ENCODE results near the gene PNRC1. TPM values are rescaled to one million over a fixed set of nuclear protein-coding genes. Genes with fewer than 3 reads are reported as not detected.
"Not testable (repeated sequence)": the region's sequence is repeated elsewhere in the genome, so short reads cannot be mapped to it uniquely, and the experiment has no call there.

Gene PNRC1
- total RNA-seq, 1 donor from 2014 or later = 58.2 TPM

DNA sequence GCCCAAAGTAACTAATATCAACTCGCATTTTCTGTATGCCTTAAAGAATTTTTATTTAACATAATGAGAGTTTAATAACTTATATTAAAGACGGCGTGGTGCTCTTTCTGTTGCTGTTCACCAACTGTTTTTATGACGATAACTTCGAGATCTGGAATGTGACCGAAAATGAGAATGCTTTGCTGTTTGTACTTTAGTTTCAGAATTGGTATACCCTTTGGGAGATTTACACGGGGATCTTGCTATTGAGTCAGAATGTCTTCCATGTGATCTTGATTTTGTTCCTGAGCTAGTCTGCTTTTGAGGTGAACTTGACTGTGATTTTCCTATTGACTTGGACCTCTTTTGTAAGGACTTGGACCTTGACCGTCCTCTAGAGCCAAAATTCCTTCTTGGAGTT lies 17.9 kb downstream of the PNRC1 start:
- DNase-seq (ENCODE audit: low spot score) (no peak), ATAC-seq (no peak)

- ATAC-seq (peak; percentile 98), DNase-seq (ENCODE audit: low spot score) (no peak)
These were observed 19.6 kb downstream of the PNRC1 start for GRCh38 chr6:89100114-89100513.

- DNase-seq (ENCODE audit: low spot score) (peak; percentile 22), ATAC-seq (no peak)
These were observed 29.7 kb downstream of the PNRC1 start for GRCh38 chr6:89110284-89110683.

GRCh38 chr6:89111933-89112332 lies 31.4 kb downstream of the PNRC1 start:
- ATAC-seq (no peak), DNase-seq (ENCODE audit: low spot score) (no peak)

DNA sequence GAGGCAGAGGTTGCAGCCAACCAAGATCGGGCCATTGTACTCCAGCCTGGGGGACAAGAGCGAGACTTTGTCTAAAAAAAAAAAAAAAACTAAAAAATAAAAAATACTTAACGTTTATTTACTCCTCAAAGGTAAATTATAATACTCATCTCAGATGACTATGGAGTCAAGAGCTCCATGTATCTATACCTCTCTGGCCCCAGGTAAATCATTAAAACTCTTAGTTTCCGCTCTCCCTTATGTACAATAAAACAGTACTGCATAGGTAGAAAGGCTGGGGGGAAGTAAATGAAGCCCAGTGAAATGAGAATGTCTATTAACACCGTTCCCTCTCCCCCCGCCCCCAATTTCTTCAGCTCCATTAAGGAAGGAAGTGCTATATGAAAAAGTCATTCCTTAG lies 36.2 kb downstream of the PNRC1 start:
- no peak for DNase-seq (ENCODE audit: low spot score)

DNA sequence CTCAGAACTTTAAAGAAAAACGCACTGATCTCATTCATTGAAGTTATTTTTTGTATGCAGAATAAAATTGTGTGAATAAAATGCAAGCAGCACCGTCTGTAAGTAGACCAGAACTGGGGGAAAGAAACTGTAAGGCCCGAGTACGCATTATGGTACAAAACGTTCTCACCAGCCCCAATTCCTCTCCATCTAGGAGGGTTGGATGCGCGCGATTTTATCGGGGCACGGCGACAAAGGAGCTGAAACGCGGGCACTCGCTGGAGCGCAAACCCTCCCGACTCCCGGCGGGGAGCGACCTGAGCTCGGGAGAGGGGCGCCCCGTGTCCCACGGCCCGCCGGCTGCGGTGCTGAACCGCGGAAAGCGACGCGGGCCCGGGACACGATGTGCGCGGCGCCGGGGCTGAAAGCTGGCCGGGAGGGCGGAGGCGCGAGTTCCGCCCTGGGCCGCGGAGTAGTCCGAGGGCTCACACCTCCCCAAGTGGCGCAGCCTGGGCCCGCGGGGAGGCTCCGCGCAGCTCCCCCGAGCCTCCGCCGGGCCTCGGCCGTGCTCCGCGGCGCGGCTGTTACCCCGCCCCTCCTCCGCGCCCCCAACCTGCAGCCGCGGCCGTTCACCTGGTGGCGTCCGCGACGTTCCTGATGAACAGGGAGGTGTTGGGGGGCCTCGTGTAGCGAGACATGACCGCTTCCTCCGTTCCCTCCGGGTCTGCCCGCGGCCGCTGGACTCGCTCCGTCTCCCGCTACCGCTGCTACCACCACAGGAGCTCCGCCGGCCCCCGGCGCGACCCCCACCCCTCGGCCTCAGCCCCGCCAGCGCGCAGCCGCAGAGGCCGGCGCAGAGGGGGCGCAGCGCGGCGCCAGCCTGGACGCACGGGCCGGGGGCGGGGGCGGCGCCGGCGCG lies 36.9 kb downstream of the PNRC1 start, which contains the start of gene SRSF12:
Gene SRSF12, minus strand, starts transcription at position 861 of the 898 bp plus-strand sequence. Its CDS starts 184 bp downstream, at position 677.
- ATAC-seq = peak; percentile 91
- DNase-seq (ENCODE audit: low spot score) = peak; percentile 47

More for the DNA sequence above, 36.2 kb downstream of the PNRC1 start:
- no peak for ATAC-seq

DNA sequence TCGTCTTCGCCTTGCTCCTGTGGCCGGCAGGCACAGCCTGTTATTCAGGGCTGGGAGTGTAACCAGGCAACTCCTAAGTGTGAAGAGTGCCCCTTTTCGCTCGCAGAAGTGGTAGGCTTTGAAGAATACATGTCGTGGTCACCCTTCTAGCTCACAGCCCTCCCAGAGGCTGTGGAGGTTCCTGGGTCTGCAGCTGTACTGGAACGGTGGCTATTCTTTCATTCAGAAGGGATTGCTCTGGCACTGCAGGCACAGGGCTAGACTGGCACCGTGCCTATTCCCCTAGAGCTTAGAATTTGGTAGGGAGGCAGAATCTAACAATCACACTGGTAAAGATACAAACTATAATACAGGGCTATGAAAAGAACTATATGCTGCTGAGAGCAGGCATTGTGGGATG lies 38.4 kb downstream of the PNRC1 start:
- no peak for DNase-seq (ENCODE audit: low spot score)
- ATAC-seq = peak; percentile 16

GRCh38 chr6:89120371-89120770 lies 39.8 kb downstream of the PNRC1 start:
- ATAC-seq (no peak), DNase-seq (ENCODE audit: low spot score) (no peak)

DNA sequence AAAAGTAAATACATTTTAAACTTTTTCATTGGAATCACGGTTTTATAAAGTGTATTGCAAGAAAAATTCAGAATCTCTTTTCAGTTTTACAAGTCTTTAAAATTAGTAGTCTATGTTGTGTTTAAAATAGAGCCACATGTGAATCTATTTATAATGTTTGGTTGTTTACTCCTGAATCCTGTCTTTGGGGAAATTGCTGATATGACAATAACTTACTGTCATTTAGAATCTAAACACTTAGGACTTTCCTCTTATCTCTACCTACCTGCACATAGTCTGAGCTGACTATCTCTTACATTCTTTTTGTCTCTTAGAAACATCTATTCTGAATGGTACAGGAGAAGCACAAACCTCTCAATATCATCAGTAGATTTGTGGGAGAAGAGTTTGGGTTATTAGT lies 41.4 kb downstream of the PNRC1 start:
- ATAC-seq (no peak), DNase-seq (ENCODE audit: low spot score) (no peak)

DNA sequence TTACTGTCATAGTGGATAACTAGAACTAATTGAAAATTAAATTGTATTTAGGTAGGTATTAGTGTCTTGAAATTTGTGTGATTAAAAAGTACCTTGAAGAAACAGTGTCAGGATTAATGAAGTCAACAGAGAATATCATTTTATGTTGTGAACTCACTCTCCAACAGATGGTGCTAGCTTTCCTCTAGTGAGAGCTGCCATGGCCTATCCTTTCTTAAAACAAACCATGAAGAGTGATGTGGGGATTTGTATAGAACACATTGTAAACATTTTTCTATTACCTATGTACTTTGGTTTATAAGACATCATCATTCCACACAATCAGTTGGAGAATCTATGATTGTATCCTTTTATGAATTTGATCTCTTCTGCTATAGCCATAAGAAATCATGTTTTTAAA lies 42.1 kb downstream of the PNRC1 start:
- peak; percentile 86 for ATAC-seq
- DNase-seq (ENCODE audit: low spot score) = no peak

DNA sequence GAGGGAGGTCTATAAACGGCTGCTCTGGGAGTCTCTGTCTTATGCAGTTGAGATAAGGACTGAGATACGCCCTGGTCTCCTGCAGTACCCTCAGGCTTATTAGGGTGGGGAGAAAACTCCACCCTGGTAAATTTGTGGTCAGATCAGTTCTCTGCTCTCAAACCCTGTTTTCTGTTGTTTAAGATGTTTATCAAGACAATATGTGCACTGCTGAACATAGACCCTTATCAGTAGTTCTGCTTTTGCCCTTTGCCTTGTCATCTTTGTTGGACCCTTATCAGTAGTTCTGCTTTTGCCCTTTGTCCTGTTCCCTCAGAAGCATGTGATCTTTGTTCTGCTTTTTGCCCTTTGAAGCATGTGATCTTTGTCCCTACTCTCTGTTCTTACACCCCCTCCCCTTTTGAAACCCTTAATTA lies 47.7 kb downstream of the PNRC1 start:
- not testable (repeated sequence) for ATAC-seq

DNA sequence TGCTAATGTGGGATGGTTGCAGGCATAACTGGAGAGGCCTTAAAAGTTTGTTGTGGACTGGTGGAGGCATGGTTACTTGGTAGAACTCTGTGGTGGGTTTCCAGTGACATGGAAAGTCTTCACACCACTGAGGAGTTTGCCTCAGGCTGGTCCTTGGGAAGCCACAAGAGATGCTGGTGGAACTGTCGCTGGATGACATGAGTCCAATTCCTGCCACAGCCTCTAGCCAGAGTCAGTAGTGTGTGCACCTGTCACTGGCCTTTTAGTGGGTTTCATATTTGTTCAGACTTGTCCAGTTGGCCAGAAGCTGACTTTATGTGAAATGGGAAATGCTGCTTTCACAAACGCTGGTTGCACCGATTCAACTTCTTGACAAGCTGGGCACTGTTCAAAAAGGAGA lies 51.0 kb downstream of the PNRC1 start:
- ATAC-seq (no peak), DNase-seq (ENCODE audit: low spot score) (no peak)

More for the DNA sequence above, 47.7 kb downstream of the PNRC1 start:
- DNase-seq (ENCODE audit: low spot score) = not testable (repeated sequence)

DNA sequence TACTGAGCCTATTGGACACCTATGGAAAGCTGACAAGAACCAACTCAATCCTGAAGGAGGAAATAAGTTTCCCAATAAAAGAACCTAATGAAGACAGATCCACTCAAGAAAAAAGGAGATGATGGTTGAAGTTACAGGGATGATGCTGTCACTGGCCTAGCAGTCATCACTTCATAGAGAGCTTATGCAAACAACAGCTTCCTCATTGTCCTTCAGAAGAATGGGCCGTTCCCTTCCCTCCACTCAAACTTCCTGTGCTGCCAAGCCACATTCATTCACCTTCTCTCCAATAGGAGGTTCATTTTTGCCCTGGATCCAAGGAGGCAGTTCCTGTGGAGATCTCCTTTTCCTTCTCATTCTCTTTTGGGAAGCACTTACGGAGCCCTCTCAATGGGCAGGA lies 51.5 kb downstream of the PNRC1 start:
- DNase-seq (ENCODE audit: low spot score) (no peak), ATAC-seq (no peak)

- ATAC-seq (no peak), DNase-seq (ENCODE audit: low spot score) (no peak)
These were observed 53.4 kb downstream of the PNRC1 start for GRCh38 chr6:89133981-89134380.

DNA sequence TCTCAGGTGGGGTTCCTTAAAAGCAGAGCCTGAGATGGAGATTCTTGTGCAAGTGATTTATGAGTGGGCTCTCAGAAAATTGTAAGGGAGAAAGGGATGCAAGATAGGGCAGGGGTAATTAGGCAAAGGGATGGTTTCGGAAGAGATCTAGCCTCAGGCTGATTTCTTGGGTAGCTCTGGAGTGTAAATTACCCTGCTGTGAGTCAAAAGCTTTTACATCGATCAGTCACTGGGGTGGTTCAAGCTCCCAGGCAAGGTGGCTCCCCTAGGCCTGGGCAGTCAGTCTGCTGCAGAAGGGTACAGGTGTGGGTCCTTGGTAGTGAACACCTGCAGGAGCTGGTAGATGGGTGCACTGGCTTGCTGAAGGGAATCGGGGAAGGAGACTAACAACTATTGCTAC lies 54.2 kb downstream of the PNRC1 start:
- no peak for ATAC-seq
- no peak for DNase-seq (ENCODE audit: low spot score)

Other genes starting within 250 kb of the PNRC1 start
- gene RNGTT, start 117.1 kb upstream of the PNRC1 start, total RNA-seq = 6.1 TPM
- 0.10 TPM for gene SRSF12, start 37.3 kb downstream of the PNRC1 start, total RNA-seq
- 2.1 TPM for gene PM20D2, start 65.3 kb downstream of the PNRC1 start, total RNA-seq
- not detected for gene GABRR1, start 136.6 kb downstream of the PNRC1 start, total RNA-seq
- 0.58 TPM for gene GABRR2, start 234.5 kb downstream of the PNRC1 start, total RNA-seq

Measured in left lobe of liver (tissue), 2 donors.